Testis (tissue), 3 donors: Measurements from ENCODE around the gene GLRX3. TPM values are rescaled to one million over a fixed set of nuclear protein-coding genes. Genes with fewer than 3 reads are reported as not detected.

Source experiments
- DNase-seq: peaks from one replicate; pipeline ENCODE4 v3.0.0-alpha.2; 2019
- H3K27ac ChIP-seq, 2 donors: fragments of 200-600 bp; sonication (generic); one replicate each; pipeline ENCODE4 v1.5.1; 2019
- H3K27me3 ChIP-seq: fragments of 200-600 bp; sonication (generic); one replicate; pipeline ENCODE4 v1.5.1; 2019
- H3K36me3 ChIP-seq: fragments of 200-600 bp; sonication (generic); one replicate; pipeline ENCODE4 v1.5.1; 2017; ENCODE audit warnings: low read depth; ENCODE audit errors: missing control alignments
- H3K4me1 ChIP-seq: fragments of 200-600 bp; sonication (generic); one replicate; pipeline ENCODE4 v1.5.1; 2019
- H3K4me3 ChIP-seq, 2 donors: fragments of 200-600 bp; sonication (generic); one replicate each; pipeline ENCODE4 v1.5.1; 2017 to 2019
- H3K9me3 ChIP-seq: fragments of 200-600 bp; sonication (generic); one replicate; pipeline ENCODE4 v1.5.1; 2017
- CTCF ChIP-seq, 3 experiments: fragments of 450-650 bp in 2 of 3; fragments of 200-600 bp in 1 of 3; sonication (generic) in 1 of 3; IDR thresholded peaks; one replicate each; pipeline ENCODE4 v1.5.1; 2016 to 2019; ENCODE audit warnings: antibody characterized with exemption in 3 of 3, mild to moderate bottlenecking in 2 of 3, moderate library complexity in 1 of 3
- POLR2A ChIP-seq: fragments of 450-650 bp; IDR thresholded peaks from one replicate; pipeline ENCODE4 v1.6.1; 2017; ENCODE audit warnings: antibody characterized with exemption, mild to moderate bottlenecking, moderate library complexity
- WGBS, 2 donors: methylation state at CpG; one replicate each; pipeline ENCODE4 v1.1.5; 2018; 5-methylcytosine and 5-hydroxymethylcytosine counted together
- intact Hi-C: fragments of 100-400 bp; cut with DNase I; formaldehyde crosslinking; loops from one replicate; pipeline ENCODE4 v1.15.1; 2023; ENCODE audit warnings: low total_unique reads
- polyA plus RNA-seq: library from polyadenylated mRNA; stranded (reverse); fragments of 350-450 nt; fragmentation: Illumina TruSeq; extraction: RNeasy Lipid Tissue Mini Kit (QIAGEN cat#74804); gene quantifications from one replicate; pipeline ENCODE4 v1.2.3, GENCODE V29; 2014; ENCODE audit warnings: low read depth, low replicate concordance; ENCODE audit not compliant: insufficient read depth
- total RNA-seq, 2 donors: library from RNA; depleted of rRNA; stranded (reverse); fragments of >200 nt; gene quantifications; one replicate each; pipeline ENCODE4 v1.2.3, GENCODE V29; 2016

Gene GLRX3
- total and polyA plus RNA-seq, 3 donors from 2014 or later: 60.8 to 141 (median 63.5) TPM

DNA sequence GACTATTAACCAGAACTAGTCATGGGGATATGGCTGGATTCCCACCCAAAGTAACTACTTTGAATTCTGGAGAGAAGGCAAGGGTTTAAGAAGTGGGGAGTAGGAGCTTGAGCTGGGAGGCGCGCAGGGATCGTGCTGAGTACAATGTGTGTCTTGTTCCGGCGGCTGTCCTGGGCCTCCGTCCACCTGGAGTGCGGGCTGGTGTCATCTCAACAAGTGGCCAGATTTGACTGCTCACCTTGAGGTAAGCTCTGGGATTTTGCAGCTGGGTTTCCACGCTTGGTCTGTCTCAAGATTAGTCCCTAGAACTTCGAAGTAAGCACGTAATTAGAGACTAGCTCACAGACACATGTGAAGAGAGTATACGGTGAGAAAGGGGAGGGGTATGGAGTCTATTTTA is 49.4 kb downstream of the GLRX3 start:
- Histone ChIP-seq H3K9me3 (no peaks in the 10 kb centered on the region), H3K36me3 (no peaks in the 10 kb centered on the region), H3K27ac (no peak overlapping the region), H3K4me3 (no peak overlapping the region), H3K27me3 (no peaks in the 10 kb centered on the region), H3K4me1 (peaks cover 2% of the 10 kb centered on the region)
- TF ChIP-seq CTCF (IDR thresholded peaks at IDR 0.05): no peak
- TF ChIP-seq POLR2A: no peak
- no peak for DNase-seq
- WGBS, 2 donors: 87 to 88% methylated on average over 11 of the region's 11 CpGs
- intact Hi-C loops: no loop called here

GRCh38 chr10:130188195-130189175 is 52.3 kb downstream of the GLRX3 start:
- Histone ChIP-seq H3K27ac (no peak overlapping the region), H3K9me3 (no peaks in the 10 kb centered on the region), H3K4me3 (no peak overlapping the region), H3K4me1 (peaks cover 6% of the 10 kb centered on the region), H3K36me3 (no peaks in the 10 kb centered on the region), H3K27me3 (no peaks in the 10 kb centered on the region)
- WGBS, 2 donors: 49 to 88% methylated on average over 18 to 28 of the region's 28 CpGs
- DNase-seq: no peak
- intact Hi-C loops: no loop called here
- TF ChIP-seq POLR2A: no peak
- no peak for TF ChIP-seq CTCF (IDR thresholded peaks at IDR 0.05)

DNA sequence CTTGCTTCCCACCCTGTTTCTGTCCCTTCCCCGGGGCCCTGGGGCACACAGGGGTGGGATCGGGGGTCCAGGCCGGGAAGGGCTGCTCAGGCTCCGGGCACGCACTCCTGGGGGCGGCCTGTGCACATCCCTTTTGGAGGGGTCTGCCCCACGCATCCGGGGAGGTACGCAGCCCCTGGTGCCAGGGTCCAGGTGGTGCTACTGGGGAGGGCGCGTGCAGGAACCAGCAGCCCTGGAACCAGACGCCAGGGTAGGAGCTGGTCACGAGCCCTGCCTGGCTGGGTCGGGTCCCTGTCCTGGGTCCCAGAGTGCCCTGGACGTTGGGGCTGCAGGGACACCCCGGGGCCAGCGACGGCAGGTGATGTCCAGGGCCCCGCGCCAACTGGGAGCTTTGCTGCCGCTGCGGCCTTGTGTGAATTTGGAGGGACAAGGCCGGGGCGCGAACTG is 53.4 kb downstream of the GLRX3 start:
- H3K27me3 ChIP-seq: no peaks in the 10 kb centered on the region
- no peaks in the 10 kb centered on the region for H3K9me3 ChIP-seq
- H3K4me3 ChIP-seq: peak overlapping the region in 1 of 2 donors; percentile 11
- no peak for DNase-seq
- no peak overlapping the region for H3K27ac ChIP-seq
- no peaks in the 10 kb centered on the region for H3K36me3 ChIP-seq
- TF ChIP-seq CTCF (IDR thresholded peaks at IDR 0.05) (no peak), POLR2A (no peak)
- intact Hi-C loops: no loop called here
- H3K4me1 ChIP-seq: peaks cover 6% of the 10 kb centered on the region
- 51 to 75% methylated on average over 11 to 13 of the region's 25 CpGs for WGBS, 2 donors

DNA sequence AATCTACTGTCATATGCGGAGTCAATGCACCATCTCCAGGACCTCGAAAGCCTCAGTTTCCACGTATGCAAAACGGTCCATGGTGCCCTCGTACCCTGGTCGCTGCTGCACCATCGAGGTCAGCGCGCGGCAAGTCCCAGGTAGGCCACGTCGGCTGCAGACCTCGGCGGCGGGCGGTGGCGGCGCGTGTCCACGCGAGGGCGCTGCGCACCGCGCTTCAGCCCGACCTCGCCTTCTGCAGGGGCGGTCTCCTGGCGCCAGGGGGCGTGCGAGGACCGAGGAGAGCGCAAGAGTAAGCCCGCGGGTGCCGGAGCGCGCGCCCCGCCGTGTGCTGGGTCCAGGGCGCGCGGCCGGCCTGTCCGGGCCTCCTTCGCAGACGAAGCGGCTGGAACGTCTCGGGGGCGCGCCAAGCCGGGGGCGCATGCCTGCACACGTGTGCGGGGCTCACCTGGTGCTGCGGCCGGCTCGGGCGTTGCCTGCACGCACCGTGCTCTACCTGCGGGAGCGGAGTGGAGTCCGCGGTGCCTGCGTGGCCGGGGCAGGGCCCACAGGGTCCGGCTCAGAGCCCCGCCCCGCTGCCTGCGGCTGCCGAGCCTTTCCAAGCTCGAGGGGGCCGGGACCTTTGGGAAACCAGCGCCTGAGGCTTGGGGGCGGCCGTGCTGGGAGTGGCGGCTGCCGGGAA is 54.0 kb downstream of the GLRX3 start:
- intact Hi-C loops: no loop called here

More for the DNA sequence above, 54.0 kb downstream of the GLRX3 start:
- 1 to 2% methylated on average over 33 to 65 of the region's 81 CpGs for WGBS, 2 donors
- DNase-seq: peak; percentile 94
- H3K9me3 ChIP-seq: no peaks in the 10 kb centered on the region
- peak overlapping the region in 1 of 2 donors; percentile 22 for H3K27ac ChIP-seq
- peak overlapping the region; percentile 55 to 70 for H3K4me3 ChIP-seq
- no peaks in the 10 kb centered on the region for H3K36me3 ChIP-seq
- TF ChIP-seq POLR2A (no peak), CTCF (IDR thresholded peaks at IDR 0.05) (peak; percentile 99 to 100 (median 99))
- H3K4me1 ChIP-seq: peaks cover 6% of the 10 kb centered on the region
- no peaks in the 10 kb centered on the region for H3K27me3 ChIP-seq
